Lower leg skin (tissue), 3 donors: ENCODE results near the gene NELL1.

Experiments used
- CTCF ChIP-seq, 3 donors: fragments of 450-650 bp; IDR thresholded peaks; one replicate each; pipeline ENCODE4 v1.5.1; 2016; ENCODE audit warnings: antibody characterized with exemption in 3 of 3, mild to moderate bottlenecking in 3 of 3, moderate library complexity in 2 of 3
- POLR2A ChIP-seq, 2 donors: fragments of 450-650 bp; IDR thresholded peaks; one replicate each; pipeline ENCODE4 v1.6.1; 2016 to 2017; ENCODE audit warnings: antibody characterized with exemption in 2 of 2, mild to moderate bottlenecking in 1 of 2, moderate library complexity in 1 of 2

DNA sequence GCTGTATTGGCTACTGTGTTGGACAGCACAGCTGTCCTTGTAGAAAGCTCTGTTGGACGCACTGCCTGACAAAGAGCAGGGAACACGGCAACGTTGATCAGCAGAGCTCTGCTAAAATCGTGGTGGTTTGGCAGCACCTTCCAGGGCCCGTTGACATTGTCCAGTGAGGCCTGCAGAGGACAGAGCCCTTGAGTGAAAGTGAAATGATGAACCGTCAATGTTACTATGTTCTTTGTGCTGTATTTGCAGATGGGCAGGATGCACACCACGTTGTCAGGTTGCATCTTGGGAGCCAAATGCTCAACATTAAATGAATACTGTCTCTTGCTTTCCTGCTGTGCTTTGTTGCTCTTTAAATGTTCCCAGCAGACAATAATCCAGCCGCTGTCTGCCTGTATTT lies 69.7 kb downstream of the NELL1 start:
- no peak for TF ChIP-seq CTCF (IDR thresholded peaks at IDR 0.05)
- TF ChIP-seq POLR2A (IDR thresholded peaks at IDR 0.05): no peak
